GM21737 (cell line): ENCODE data around the gene SPTBN2.

Experiments
- ATAC-seq: cut with Tn5 transposase; IDR thresholded peaks from one replicate; pipeline ENCODE4 v1.9.1; 2021; ENCODE audit warnings: mild to moderate bottlenecking, moderate library complexity; ENCODE audit not compliant: unreplicated experiment

The SPTBN2 gene

GRCh38 chr11:66686801-66687750 is 41.9 kb downstream of the SPTBN2 start:
- ATAC-seq, result no peak

DNA sequence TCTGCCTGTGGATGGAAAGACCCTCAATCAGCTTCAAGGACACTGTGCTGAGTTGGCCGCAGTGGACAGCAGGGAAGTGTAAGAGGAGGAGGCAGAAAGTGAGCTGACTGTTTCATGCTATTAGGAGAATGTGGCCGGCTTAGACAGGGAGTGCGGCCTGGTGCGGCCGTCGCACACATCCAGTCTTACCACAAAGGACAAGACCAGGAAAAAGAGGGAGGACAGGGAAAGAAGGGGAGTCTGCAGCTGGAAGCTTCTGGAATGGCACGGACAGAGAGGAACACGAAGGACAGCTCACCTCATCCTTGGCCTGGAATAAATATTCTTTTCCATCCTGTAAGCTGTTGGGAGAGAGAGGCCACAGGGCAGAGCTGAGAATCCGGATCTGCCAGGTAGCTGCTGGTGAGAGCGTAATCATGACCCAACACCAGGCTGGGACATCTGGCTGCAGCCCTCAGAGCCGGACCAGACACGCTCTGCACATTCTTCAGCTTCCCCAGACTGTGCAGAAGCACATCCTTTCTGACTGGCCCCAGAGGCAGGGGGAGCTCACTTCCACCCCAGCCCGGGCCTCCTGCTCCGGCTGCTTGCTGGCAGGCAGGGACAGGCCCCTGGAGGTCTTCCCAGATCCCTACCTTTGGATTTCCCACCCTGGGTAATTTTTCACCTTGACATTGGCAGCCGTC is 42.8 kb downstream of the SPTBN2 start:
- ATAC-seq, result no peak

DNA sequence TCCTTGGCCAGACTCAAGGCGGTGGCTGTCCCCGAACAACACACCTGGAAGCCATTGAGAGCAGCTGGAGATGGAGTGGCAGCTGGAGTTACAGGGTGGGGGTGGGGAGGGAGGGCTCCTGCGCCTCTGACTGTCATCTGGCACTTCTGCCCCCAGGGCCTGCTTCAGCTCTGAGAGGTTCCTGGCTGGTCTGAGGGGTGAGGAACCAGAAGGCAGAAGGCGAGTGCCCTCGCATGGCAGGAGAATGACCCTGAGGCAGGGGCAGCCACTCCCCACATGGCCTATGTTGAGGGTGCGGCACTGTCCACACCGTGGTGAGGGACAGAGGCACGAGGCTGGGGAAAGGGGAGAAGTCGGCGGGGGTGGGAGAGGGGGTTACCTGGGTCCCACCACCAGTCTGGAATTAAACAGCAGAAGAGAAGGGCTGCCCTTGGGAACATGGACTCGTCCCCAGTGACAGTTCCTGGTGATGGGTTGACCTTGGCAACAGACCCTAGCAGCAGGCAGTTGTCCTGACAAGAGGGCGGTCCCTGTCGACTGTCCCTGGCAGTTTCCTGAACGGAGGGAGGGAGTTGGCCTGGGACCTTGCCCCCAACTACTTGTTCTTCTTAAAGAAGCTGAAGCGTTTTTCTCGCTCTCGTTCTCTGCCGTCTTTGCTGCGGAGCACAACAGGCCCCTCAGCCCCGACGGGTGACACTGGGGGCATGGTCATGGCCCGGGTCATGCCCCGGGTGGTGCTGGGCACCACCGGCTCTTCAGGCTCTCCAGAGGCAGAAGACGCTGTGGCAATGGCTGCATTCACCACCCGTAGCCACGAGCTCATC is 43.5 kb downstream of the SPTBN2 start:
- ATAC-seq, result no peak

GRCh38 chr11:66684635-66685034 is 44.4 kb downstream of the SPTBN2 start:
- ATAC-seq, result no peak

GRCh38 chr11:66683877-66684276 is 45.1 kb downstream of the SPTBN2 start:
- ATAC-seq, result no peak

GRCh38 chr11:66680966-66681645 is 47.9 kb downstream of the SPTBN2 start:
- ATAC-seq, result no peak

DNA sequence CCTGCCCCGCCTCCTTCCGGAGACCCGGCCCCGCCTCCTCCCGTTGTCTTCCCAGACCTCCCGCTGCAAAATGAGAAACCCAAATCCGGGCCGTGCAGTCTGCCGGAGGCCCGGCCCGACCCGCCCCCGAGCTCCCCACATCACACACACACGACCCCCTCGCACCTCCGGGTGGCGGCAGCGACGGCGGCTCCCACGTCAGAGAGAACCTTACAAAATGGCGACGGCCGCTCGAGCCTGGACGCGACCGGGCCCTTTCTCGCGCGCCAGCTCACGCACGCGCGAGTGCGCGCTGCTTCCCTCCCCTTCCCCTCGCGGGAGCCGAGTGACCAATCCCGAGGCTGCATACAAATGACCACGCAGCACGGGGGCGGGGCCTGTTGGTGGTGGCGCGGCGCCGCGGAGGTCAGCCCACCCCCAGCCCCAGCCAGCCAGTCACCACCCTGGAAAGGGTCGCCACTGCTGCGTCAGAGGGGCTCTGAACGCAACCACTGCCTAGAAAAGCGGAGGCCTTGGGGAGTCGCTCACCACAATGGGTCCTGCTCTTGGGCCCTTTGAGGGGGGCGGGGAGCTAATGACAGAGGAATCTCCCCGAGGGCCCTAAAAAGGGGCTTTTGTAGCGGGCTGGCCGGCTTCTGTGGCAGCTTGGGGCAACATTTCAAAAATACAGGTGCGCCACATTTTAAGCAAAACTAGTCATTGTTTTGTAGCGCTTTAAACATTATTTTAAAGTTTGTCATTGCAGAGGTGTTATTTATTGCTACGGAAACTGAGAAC is 51.2 kb downstream of the SPTBN2 start, which contains the start of gene RBM4B:
Gene RBM4B (minus strand): TSS at position 289 of the 777 bp plus-strand sequence. CDS start 808 bp downstream, outside the sequence.
- peak; percentile 83 for ATAC-seq

DNA sequence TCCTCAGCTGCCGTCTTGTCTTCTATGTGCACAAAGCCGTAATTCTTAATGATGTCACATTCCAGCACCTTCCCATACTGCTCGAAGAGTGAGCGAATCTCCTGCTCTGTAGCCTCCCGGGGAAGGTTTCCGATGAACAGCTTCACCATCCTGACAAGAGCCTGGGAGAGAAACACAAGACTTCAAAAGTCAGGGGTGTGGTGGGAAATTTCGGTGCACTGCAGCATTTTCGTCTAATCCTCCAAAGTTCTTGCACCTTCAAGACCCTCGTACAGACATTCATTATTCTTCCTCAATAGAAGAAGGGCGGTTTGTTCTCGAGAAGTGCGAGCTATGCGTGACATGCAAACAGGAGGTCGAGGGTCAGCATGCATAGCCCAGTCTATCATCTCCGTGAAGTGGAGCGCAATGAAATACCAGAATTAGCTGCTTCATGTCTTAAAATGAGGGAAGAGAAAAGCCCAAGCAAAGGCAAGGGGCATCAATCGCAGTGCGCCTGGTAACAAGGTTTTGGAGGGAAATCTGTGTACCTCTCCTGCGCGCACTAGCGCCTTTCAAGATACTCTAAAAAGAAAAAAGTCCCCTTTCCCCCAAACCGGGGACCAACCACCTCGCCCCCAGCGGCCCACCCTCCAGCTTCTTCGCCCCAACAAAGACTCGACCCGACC is 52.0 kb downstream of the SPTBN2 start:
- ATAC-seq, result no peak

- ATAC-seq, result no peak
These were observed 52.6 kb downstream of the SPTBN2 start for GRCh38 chr11:66676282-66676919.

GRCh38 chr11:66674964-66675602 is 53.9 kb downstream of the SPTBN2 start:
- no peak for ATAC-seq

GRCh38 chr11:66670816-66671215 is 58.2 kb downstream of the SPTBN2 start:
- ATAC-seq, result no peak

DNA sequence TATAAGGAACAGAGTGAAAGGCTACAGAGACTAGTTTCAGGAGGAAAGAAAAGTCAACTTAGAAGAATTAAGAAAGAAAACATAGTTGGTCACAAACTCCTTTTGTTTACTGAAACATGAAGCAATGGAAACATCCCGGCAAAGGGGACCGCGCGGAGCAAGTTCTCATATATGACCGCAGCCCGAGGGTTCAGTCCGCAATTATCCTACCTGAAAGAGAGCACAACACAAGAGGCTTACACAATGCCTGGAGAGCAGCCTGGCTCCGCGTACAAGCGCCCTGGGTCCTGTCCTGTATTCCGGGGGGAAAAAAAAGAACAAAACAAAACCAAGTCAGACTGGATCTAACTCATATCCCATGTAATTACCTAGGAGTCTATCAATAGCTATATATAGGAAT is 63.6 kb downstream of the SPTBN2 start:
- no peak for ATAC-seq

- no peak for ATAC-seq
These were observed 65.2 kb downstream of the SPTBN2 start for GRCh38 chr11:66663741-66664296.

DNA sequence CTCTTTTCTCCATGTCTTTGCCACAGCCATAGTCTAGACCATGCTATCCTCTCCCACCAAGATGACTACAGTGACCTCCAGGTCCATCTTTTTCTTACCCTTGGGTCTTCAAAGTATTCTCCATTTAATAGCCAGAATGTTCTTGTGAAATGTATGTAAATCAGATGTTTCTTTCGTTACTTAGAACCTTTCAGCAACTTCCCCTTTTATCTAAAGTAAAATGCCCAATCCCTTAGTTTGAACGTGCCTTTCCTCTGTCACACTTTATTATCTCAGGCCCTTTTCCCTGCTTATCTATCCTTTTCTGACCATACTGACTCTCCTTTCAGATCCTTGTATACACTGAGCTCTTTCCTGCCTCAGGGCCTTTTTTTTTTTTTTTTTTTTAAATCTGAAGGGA is 69.3 kb downstream of the SPTBN2 start:
- no peak for ATAC-seq

GRCh38 chr11:66653123-66653522 is 75.9 kb downstream of the SPTBN2 start:
- ATAC-seq, result no peak

- no peak for ATAC-seq
These were observed 76.4 kb downstream of the SPTBN2 start for GRCh38 chr11:66652651-66653050.

DNA sequence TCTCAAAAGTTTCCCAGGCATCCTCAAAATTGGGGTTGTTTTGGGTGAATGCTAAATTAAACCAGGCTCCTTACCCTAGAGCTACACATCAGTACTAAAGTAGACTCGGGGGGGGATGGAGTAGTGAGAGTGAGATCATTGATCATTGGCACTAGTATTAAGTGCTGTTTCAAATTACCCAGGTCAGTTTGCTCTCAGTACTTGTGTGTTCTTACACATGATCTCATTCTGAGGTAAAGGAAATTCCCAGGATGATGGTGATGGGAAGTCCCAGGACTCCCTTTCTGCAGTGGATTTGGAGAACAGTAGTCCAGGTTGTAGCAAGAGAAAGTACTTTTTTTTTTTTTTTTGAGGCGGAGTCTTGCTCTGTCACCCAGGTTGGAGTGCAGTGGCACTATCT is 78.0 kb downstream of the SPTBN2 start:
- no peak for ATAC-seq

DNA sequence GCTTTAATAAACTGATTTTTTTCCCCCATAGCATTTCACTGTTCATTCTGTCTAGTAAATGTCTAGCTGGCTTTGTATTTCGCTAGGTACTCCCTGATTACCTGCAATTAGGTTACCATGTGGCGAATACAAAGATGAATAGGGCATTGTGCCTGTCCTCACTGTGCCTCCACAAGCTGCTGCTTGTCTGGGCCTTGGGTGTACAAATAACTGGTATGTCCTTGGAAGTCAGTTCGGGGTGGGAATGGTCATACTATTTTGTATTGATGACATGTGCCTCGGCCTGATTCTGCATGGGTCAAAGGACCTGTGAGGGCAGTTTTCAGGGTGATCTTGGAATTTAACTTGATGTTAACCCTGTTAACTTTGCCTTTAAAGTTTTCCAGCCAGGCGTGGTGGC is 79.1 kb downstream of the SPTBN2 start:
- ATAC-seq, result no peak
